Fibroblast of lung (primary cell): ENCODE results near the gene IFIH1. TPM values are rescaled to one million over a fixed set of nuclear protein-coding genes. Genes with fewer than 3 reads are reported as not detected.

Experiments used
- DNase-seq, 2 donors: peaks; one replicate each; pipeline versions ENCODE4 v3.0.0 to v3.0.0-alpha.2; 2010; ENCODE audit warnings: low read depth in 2 of 2
- H2AFZ ChIP-seq: 2 replicates; pipeline ENCODE4 v1.5.1; 2012; ENCODE audit warnings: low read length, control low read depth, inconsistent platforms
- H3K27ac ChIP-seq: 2 replicates; pipeline ENCODE4 v1.5.1; 2011; ENCODE audit warnings: low read length, control low read depth; ENCODE audit not compliant: insufficient read depth
- H3K27me3 ChIP-seq: 2 replicates; pipeline ENCODE4 v1.5.1; 2011; ENCODE audit warnings: mild to moderate bottlenecking, low read length; ENCODE audit not compliant: control insufficient read depth, insufficient read depth
- H3K36me3 ChIP-seq: 2 replicates; pipeline ENCODE4 v1.5.1; 2011; ENCODE audit warnings: low read length; ENCODE audit not compliant: control insufficient read depth, insufficient read depth
- H3K4me1 ChIP-seq: 2 replicates; pipeline ENCODE4 v1.5.1; 2011; ENCODE audit warnings: low read length; ENCODE audit not compliant: control insufficient read depth, insufficient read depth; ENCODE audit errors: extremely low read depth
- H3K4me2 ChIP-seq: 2 replicates; pipeline ENCODE4 v1.5.1; 2011; ENCODE audit warnings: low read length, control low read depth; ENCODE audit not compliant: insufficient read depth; ENCODE audit errors: extremely low read depth
- H3K4me3 ChIP-seq, 4 experiments: fragments of 200-600 bp in 1 of 4; sonication (generic) in 1 of 4; replicated peaks in 1 of 4; 2 replicates each; pipeline ENCODE4 v1.5.1; 2011 to 2016; ENCODE audit warnings: low read length in 4 of 4, low read depth in 3 of 4, mild to moderate bottlenecking in 3 of 4, control low read depth in 2 of 4, inconsistent platforms in 1 of 4, mixed read lengths in 1 of 4; ENCODE audit not compliant: insufficient read depth in 1 of 4; ENCODE audit errors: control extremely low read depth in 1 of 4
- H3K79me2 ChIP-seq: 2 replicates; pipeline ENCODE4 v1.5.1; 2012; ENCODE audit warnings: mild to moderate bottlenecking, low read length, inconsistent platforms; ENCODE audit not compliant: control insufficient read depth, insufficient read depth
- H3K9ac ChIP-seq: 2 replicates; pipeline ENCODE4 v1.5.1; 2011; ENCODE audit warnings: mild to moderate bottlenecking, low read length, control low read depth; ENCODE audit not compliant: insufficient read depth
- H3K9me3 ChIP-seq: 2 replicates; pipeline ENCODE4 v1.5.1; 2012; ENCODE audit warnings: low read depth, low read length; ENCODE audit not compliant: control insufficient read depth, insufficient read depth
- H4K20me1 ChIP-seq: 2 replicates; pipeline ENCODE4 v1.5.1; 2011; ENCODE audit warnings: low read length; ENCODE audit not compliant: control insufficient read depth, insufficient read depth; ENCODE audit errors: extremely low read depth
- CTCF ChIP-seq, 2 donors: IDR thresholded peaks in 1 of 2; conservative IDR thresholded peaks in 1 of 2; 1 replicate in 1 of 2; 2 replicates in 1 of 2; pipeline ENCODE4 v1.5.1; 2011 to 2012; ENCODE audit warnings: low read length in 2 of 2, control low read depth in 1 of 2, inconsistent platforms in 1 of 2, low read depth in 1 of 2, mild to moderate bottlenecking in 1 of 2
- EZH2 ChIP-seq: IDR thresholded peaks from 2 replicates; pipeline ENCODE4 v1.5.1; 2012; ENCODE audit warnings: low read length, control low read depth, mild to moderate bottlenecking; ENCODE audit errors: missing control alignments
- polyA plus RNA-seq, 2 donors: library from polyadenylated mRNA; depleted of rRNA in 1 of 2; stranded (reverse) in 1 of 2; unstranded in 1 of 2; fragments of >200 nt; gene quantifications; 2 replicates each; pipeline ENCODE4 v1.2.1, GENCODE V29; 2011 to 2012; ENCODE audit warnings: missing spikeins in 1 of 2
- total RNA-seq: library from RNA; depleted of rRNA; stranded (reverse); fragments of >200 nt; gene quantifications from 2 replicates; pipeline ENCODE4 v1.2.1, GENCODE V29; 2014

IFIH1 gene
- total and polyA plus RNA-seq, 2 donors (not counting 1 experiment from before 2014, with no cell fraction given): 4.2 to 11.4 TPM

- Histone ChIP-seq H3K9me3 (no peaks in the 10 kb centered on the region), H3K79me2 (no peaks in the 10 kb centered on the region), H3K36me3 (no peaks in the 10 kb centered on the region), H4K20me1 (no peaks in the 10 kb centered on the region), H3K4me1 (no peaks in the 10 kb centered on the region), H3K27ac (no peak overlapping the region), H3K27me3 (no peaks in the 10 kb centered on the region), H3K4me2 (no peak overlapping the region), H2AFZ (no peak overlapping the region), H3K9ac (no peak overlapping the region), H3K4me3 (no peak overlapping the region)
- TF ChIP-seq EZH2: no peak
- TF ChIP-seq CTCF (conservative IDR thresholded peaks at IDR 0.05 in 1 of 2, IDR thresholded peaks at IDR 0.05 in 1 of 2; ENCODE audit: low read depth in 1 of 2, low read length in 2 of 2): no peak
- no peak for DNase-seq
Observed at GRCh38 chr2:162308747-162309503, 9.6 kb downstream of the IFIH1 start.

- H3K4me2 ChIP-seq: no peak overlapping the region
- no peak for TF ChIP-seq EZH2
- TF ChIP-seq CTCF (conservative IDR thresholded peaks at IDR 0.05 in 1 of 2, IDR thresholded peaks at IDR 0.05 in 1 of 2; ENCODE audit: low read depth in 1 of 2, low read length in 2 of 2): no peak
- H4K20me1 ChIP-seq: no peaks in the 10 kb centered on the region
- H3K9ac ChIP-seq: no peak overlapping the region
- no peak for DNase-seq
- H3K9me3 ChIP-seq: no peaks in the 10 kb centered on the region
- no peaks in the 10 kb centered on the region for H3K79me2 ChIP-seq
- no peaks in the 10 kb centered on the region for H3K27me3 ChIP-seq
- H2AFZ ChIP-seq: no peak overlapping the region
- H3K27ac ChIP-seq: no peak overlapping the region
- H3K4me1 ChIP-seq: no peaks in the 10 kb centered on the region
- H3K36me3 ChIP-seq: no peaks in the 10 kb centered on the region
- H3K4me3 ChIP-seq: no peak overlapping the region
Observed at GRCh38 chr2:162305901-162306300, 12.6 kb downstream of the IFIH1 start.

- Histone ChIP-seq H3K9ac (no peak overlapping the region), H3K4me3 (no peak overlapping the region), H3K36me3 (no peaks in the 10 kb centered on the region), H3K27me3 (no peaks in the 10 kb centered on the region), H4K20me1 (no peaks in the 10 kb centered on the region), H3K4me2 (no peak overlapping the region), H3K79me2 (no peaks in the 10 kb centered on the region), H3K9me3 (no peaks in the 10 kb centered on the region), H2AFZ (no peak overlapping the region), H3K27ac (no peak overlapping the region), H3K4me1 (no peaks in the 10 kb centered on the region)
- DNase-seq: no peak
- TF ChIP-seq CTCF (conservative IDR thresholded peaks at IDR 0.05 in 1 of 2, IDR thresholded peaks at IDR 0.05 in 1 of 2; ENCODE audit: low read depth in 1 of 2, low read length in 2 of 2) (no peak), EZH2 (no peak)
Observed at GRCh38 chr2:162301877-162302276, 16.6 kb downstream of the IFIH1 start.
